SHP77 treated with DMSO at 0.1 percent for 48 hours (cell line): Measurements from ENCODE around the gene CALHM2.
"Not testable (repeated sequence)": the region's sequence is repeated elsewhere in the genome, so short reads cannot be mapped to it uniquely, and the experiment has no call there.

Experiments used
- DNase-seq: peaks from one replicate; lab custom pipeline; 2025; lab: John Stamatoyannopoulos, UW

CALHM2 gene

GRCh38 chr10:103449208-103450144 lies 2.7 kb downstream of the CALHM2 start:
- DNase-seq = no peak

GRCh38 chr10:103448746-103449145 lies 3.4 kb downstream of the CALHM2 start:
- no peak for DNase-seq

GRCh38 chr10:103447187-103447586 lies 5.0 kb downstream of the CALHM2 start:
- no peak for DNase-seq

GRCh38 chr10:103445767-103446567 lies 6.2 kb downstream of the CALHM2 start:
- DNase-seq = no peak

- no peak for DNase-seq
Observed at GRCh38 chr10:103445366-103445765, 6.8 kb downstream of the CALHM2 start.

GRCh38 chr10:103444478-103444877 lies 7.7 kb downstream of the CALHM2 start:
- no peak for DNase-seq

GRCh38 chr10:103443475-103444185 lies 8.5 kb downstream of the CALHM2 start:
- DNase-seq = no peak

- no peak for DNase-seq
Observed at GRCh38 chr10:103442031-103442461, 10.1 kb downstream of the CALHM2 start.

GRCh38 chr10:103441611-103442010 lies 10.6 kb downstream of the CALHM2 start:
- no peak for DNase-seq

- no peak for DNase-seq
Observed at GRCh38 chr10:103441206-103441605, 11.0 kb downstream of the CALHM2 start.

GRCh38 chr10:103440416-103440815 lies 11.8 kb downstream of the CALHM2 start:
- no peak for DNase-seq

GRCh38 chr10:103439776-103440175 lies 12.4 kb downstream of the CALHM2 start:
- no peak for DNase-seq

- no peak for DNase-seq
Observed at GRCh38 chr10:103433858-103434257, 18.3 kb downstream of the CALHM2 start.

GRCh38 chr10:103431902-103432301 lies 20.3 kb downstream of the CALHM2 start:
- no peak for DNase-seq

- no peak for DNase-seq
Observed at GRCh38 chr10:103429647-103430046, 22.5 kb downstream of the CALHM2 start.

GRCh38 chr10:103428989-103429643 lies 23.1 kb downstream of the CALHM2 start:
- no peak for DNase-seq

GRCh38 chr10:103427866-103428265 lies 24.3 kb downstream of the CALHM2 start:
- no peak for DNase-seq

GRCh38 chr10:103423748-103424147 lies 28.4 kb downstream of the CALHM2 start:
- no peak for DNase-seq

GRCh38 chr10:103419101-103419500 lies 33.1 kb downstream of the CALHM2 start:
- no peak for DNase-seq

- no peak for DNase-seq
Observed at GRCh38 chr10:103417601-103418000, 34.6 kb downstream of the CALHM2 start.

- DNase-seq = not testable (repeated sequence)
Observed at GRCh38 chr10:103417148-103417469, 35.1 kb downstream of the CALHM2 start.
